ENCODE measurements around the gene PRELID3B.

PRELID3B gene

DNA sequence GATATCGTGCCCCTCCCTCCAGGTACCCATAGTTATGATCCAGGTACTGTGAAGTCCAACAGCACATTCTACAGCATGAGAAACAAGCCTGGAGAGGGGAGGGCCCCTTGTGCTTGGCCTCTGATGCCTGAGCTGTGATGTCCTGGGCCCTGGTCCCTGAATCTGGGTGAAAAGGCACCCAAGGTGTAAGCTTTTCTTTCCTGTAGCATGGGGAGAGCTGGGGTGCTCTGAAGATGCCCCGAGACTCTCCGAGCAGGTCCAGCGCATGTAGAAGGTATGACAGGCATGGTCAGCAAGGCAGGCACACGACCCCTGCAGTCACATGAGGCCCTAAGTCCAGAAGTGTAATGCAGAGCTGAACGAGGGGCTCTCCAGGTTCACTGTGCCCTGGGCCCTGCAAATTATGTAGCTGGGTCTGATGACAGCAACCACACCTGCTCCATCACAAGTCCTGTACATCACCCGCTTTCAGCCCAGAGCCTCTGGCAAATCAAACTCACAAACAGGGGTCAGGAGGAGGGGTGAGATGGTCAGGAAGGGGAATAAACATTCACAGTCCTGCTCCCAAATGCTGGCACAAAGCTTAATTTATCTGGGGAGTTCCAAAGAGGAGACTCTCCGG lies 33.8 kb downstream of the PRELID3B start:
- DNase-seq (ENCODE audit: low read depth) = no peak

DNA sequence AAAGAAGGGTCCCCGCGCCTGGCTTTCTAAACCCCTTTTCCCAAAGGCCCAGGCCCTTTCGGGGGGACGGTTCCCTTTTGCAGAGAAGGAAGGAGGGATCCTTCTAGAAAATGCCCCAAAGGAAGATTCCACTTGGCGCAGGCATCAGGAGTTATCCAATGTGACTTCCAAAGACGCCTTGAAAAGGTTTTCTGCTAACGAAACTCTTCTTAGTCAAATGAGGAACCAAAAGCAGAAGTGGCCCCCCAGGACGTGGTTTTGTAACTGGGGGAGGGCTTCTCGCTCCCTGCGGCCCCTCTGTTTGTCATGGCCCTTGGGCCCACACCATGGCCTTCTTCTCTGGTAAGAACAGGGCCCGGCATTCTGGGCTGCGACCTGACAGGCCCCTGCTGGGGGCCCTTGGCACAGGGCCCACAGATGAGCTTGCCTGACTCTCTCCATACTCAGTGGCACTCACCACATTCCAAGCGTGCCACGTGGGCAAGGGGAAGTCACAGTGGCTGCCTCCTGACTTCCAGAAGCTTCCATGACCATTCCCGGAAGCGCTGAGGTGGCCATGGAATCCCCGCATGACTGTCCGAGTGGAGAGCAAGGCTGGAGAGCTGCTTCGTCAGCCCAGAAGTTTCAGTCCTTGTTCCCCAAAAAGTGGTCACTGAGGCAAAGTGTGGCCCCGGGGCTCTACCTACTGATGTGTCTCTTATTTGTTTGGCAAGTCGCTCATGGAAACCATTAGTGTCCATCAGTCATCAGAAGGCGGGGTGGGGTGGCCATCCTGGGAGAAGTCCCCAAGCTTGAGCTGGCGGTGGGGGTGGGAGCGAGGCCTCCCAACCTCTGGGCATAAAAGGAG lies 34.7 kb downstream of the PRELID3B start:
- DNase-seq (ENCODE audit: low read depth) = no peak

GRCh38 chr20:59006864-59007664 lies 35.5 kb downstream of the PRELID3B start, which contains the start of gene CTSZ:
Gene CTSZ (minus strand): TSS chr20:59007254. CDS start chr20:59007128, 126 bp downstream.
- no peak for DNase-seq (ENCODE audit: low read depth)

- no peak for DNase-seq (ENCODE audit: low read depth)
These were observed 36.3 kb downstream of the PRELID3B start for GRCh38 chr20:59006167-59006863.

DNA sequence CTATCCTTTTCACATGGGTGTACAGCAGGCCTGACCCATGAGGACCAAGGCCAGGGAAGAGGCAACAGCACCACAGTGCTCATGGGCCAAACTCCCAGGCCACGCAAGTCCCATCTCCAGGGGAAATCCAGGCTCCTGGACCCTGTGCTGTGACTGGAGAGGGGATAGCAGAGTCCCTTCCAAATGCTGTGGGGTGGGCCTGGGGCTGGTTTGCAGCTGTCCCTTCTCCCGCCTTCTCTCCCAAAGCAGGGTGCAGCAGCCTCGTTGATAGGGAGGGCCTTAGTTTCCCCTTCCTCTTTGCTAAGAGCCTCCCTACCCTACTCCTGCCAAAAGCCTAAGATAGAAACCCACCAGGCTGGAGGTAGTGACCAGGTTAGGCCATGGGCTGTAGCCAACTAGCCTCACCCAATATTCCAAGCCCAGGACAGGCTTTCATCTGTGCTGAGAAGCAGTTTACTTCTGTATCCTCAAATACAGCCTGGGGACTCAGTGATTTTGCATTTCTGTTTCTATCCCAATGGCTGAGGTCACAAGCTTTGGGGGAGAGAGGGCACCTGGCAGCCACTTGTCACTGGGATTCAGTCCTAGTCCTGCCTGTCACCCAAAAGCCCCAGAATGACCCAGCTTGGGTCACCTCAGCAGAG lies 36.9 kb downstream of the PRELID3B start:
- no peak for DNase-seq (ENCODE audit: low read depth)

GRCh38 chr20:59004763-59005522 lies 37.6 kb downstream of the PRELID3B start:
- DNase-seq (ENCODE audit: low read depth) = no peak

- peak; percentile 21 for DNase-seq (ENCODE audit: low read depth)
These were observed 38.2 kb downstream of the PRELID3B start for GRCh38 chr20:59004493-59004762.

- DNase-seq (ENCODE audit: low read depth) = no peak
These were observed 38.6 kb downstream of the PRELID3B start for GRCh38 chr20:59003836-59004492.

- DNase-seq (ENCODE audit: low read depth) = no peak
These were observed 39.6 kb downstream of the PRELID3B start for GRCh38 chr20:59002874-59003399.

DNA sequence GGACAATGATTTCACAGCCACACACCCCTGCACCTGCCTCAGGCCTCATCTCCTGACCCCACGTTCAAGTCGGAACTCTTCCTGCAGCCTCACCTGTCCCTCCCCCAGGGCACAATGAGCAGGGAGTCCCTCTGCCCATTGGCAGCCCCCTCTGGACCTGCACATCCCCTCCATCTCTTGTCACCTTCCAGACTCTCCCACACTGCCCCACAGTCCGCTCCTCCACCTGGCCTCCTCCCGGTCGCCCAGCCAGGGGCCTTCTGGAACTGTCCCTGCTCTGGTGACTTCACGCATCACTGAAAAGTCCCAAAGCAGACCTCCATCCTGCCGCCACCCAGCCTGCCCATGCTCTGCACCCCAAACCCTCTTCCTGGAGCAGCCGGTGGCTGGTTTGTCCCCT lies 40.2 kb downstream of the PRELID3B start:
- no peak for DNase-seq (ENCODE audit: low read depth)

- DNase-seq (ENCODE audit: low read depth) = no peak
These were observed 41.0 kb downstream of the PRELID3B start for GRCh38 chr20:59001449-59002171.

DNA sequence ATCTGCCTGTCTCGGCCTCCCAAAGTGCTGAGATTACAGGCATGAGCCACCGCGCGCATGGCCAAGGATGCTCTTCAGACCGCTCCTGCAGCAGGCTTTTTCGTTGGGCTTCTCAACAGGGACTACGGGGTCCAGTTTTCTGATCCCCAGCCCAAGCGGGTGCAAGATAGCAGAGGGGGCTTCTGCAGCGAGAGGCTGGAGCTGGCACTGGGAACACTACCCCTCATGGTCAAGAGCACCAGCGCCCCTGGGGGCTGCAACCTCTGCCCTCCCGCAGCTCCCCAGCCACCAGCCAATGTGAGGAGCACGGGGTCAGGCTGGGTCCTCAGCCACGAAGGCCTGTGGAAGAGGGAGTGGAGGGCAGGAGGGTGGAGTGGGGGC lies 41.5 kb downstream of the PRELID3B start:
- DNase-seq (ENCODE audit: low read depth) = no peak

GRCh38 chr20:59000326-59000725 lies 42.3 kb downstream of the PRELID3B start:
- DNase-seq (ENCODE audit: low read depth) = no peak

- DNase-seq (ENCODE audit: low read depth) = no peak
These were observed 43.9 kb downstream of the PRELID3B start for GRCh38 chr20:58998656-58999055.

DNA sequence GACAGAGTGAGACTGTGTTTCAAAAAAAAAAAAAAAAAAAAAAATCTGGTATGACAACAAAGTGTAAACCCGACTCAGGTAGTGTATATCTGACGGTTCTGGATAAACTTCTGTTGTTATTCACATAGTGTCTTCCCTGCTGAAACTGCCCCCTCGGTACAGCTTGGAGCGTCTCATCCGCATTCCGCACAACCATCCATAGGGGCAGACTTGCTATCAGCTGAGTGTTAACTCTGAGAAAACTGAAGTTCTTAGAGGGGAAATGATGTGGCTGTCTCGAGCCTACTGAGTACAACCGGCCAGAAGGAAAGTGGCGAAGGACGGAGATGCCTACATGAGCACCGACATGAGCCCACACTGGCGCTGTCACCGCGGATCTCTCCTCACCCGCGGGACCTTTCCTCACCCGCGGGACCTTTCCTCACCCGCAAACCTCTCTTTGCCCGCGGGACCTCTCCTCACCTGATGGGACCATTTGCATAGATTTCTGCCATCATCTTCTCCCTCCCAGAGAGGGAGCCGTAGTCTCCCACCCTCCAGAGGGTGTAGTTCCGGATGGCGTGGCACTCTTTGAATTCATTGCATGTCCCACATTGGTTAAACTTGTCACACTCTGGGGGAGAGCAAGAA lies 45.3 kb downstream of the PRELID3B start:
- DNase-seq (ENCODE audit: low read depth) = no peak

- no peak for DNase-seq (ENCODE audit: low read depth)
These were observed 46.4 kb downstream of the PRELID3B start for GRCh38 chr20:58996226-58996611.

GRCh38 chr20:58995461-58996225 lies 46.9 kb downstream of the PRELID3B start:
- DNase-seq (ENCODE audit: low read depth) = no peak

GRCh38 chr20:58994390-58995159 lies 48.0 kb downstream of the PRELID3B start:
- no peak for DNase-seq (ENCODE audit: low read depth)

Measured in stimulated activated CD8-positive, alpha-beta memory T cell treated with anti-CD3 and anti-CD28 coated beads, Interleukin-7, amount 100 ng/mL, for 24 hours (primary cell).